Testis (tissue), 3 donors: ENCODE data around the gene EPN1. TPM values are rescaled to one million over a fixed set of nuclear protein-coding genes. Genes with fewer than 3 reads are reported as not detected.
A peak's percentile ranks its signal among the peaks of the same experiment; 100 is the strongest.

Experiments used
- DNase-seq: peaks from one replicate; pipeline ENCODE4 v3.0.0-alpha.2; 2019
- H3K27ac ChIP-seq, 2 donors: fragments of 200-600 bp; sonication (generic); one replicate each; pipeline ENCODE4 v1.5.1; 2019
- H3K27me3 ChIP-seq: fragments of 200-600 bp; sonication (generic); one replicate; pipeline ENCODE4 v1.5.1; 2019
- H3K36me3 ChIP-seq: fragments of 200-600 bp; sonication (generic); one replicate; pipeline ENCODE4 v1.5.1; 2017; ENCODE audit warnings: low read depth; ENCODE audit errors: missing control alignments
- H3K4me1 ChIP-seq: fragments of 200-600 bp; sonication (generic); one replicate; pipeline ENCODE4 v1.5.1; 2019
- H3K4me3 ChIP-seq, 2 donors: fragments of 200-600 bp; sonication (generic); one replicate each; pipeline ENCODE4 v1.5.1; 2017 to 2019
- H3K9me3 ChIP-seq: fragments of 200-600 bp; sonication (generic); one replicate; pipeline ENCODE4 v1.5.1; 2017
- POLR2A ChIP-seq: fragments of 450-650 bp; IDR thresholded peaks from one replicate; pipeline ENCODE4 v1.6.1; 2017; ENCODE audit warnings: antibody characterized with exemption, mild to moderate bottlenecking, moderate library complexity
- WGBS, 2 donors: methylation state at CpG; one replicate each; pipeline ENCODE4 v1.1.5; 2018; 5-methylcytosine and 5-hydroxymethylcytosine counted together
- intact Hi-C: fragments of 100-400 bp; cut with DNase I; formaldehyde crosslinking; loops from one replicate; pipeline ENCODE4 v1.15.1; 2023; ENCODE audit warnings: low total_unique reads
- polyA plus RNA-seq: library from polyadenylated mRNA; stranded (reverse); fragments of 350-450 nt; fragmentation: Illumina TruSeq; extraction: RNeasy Lipid Tissue Mini Kit (QIAGEN cat#74804); gene quantifications from one replicate; pipeline ENCODE4 v1.2.3, GENCODE V29; 2014; ENCODE audit warnings: low read depth, low replicate concordance; ENCODE audit not compliant: insufficient read depth
- total RNA-seq, 2 donors: library from RNA; depleted of rRNA; stranded (reverse); fragments of >200 nt; gene quantifications; one replicate each; pipeline ENCODE4 v1.2.3, GENCODE V29; 2016
- TF ChIP-seq, protein P1 (sequence below), 3 experiments: fragments of 450-650 bp in 2 of 3; fragments of 200-600 bp in 1 of 3; sonication (generic) in 1 of 3; IDR thresholded peaks; one replicate each; pipeline ENCODE4 v1.5.1; 2016 to 2019; ENCODE audit warnings: antibody characterized with exemption in 3 of 3, mild to moderate bottlenecking in 2 of 3, moderate library complexity in 1 of 3

The EPN1 gene
- total and polyA plus RNA-seq, 3 donors from 2014 or later, result 134 to 303 (median 176) TPM

DNA sequence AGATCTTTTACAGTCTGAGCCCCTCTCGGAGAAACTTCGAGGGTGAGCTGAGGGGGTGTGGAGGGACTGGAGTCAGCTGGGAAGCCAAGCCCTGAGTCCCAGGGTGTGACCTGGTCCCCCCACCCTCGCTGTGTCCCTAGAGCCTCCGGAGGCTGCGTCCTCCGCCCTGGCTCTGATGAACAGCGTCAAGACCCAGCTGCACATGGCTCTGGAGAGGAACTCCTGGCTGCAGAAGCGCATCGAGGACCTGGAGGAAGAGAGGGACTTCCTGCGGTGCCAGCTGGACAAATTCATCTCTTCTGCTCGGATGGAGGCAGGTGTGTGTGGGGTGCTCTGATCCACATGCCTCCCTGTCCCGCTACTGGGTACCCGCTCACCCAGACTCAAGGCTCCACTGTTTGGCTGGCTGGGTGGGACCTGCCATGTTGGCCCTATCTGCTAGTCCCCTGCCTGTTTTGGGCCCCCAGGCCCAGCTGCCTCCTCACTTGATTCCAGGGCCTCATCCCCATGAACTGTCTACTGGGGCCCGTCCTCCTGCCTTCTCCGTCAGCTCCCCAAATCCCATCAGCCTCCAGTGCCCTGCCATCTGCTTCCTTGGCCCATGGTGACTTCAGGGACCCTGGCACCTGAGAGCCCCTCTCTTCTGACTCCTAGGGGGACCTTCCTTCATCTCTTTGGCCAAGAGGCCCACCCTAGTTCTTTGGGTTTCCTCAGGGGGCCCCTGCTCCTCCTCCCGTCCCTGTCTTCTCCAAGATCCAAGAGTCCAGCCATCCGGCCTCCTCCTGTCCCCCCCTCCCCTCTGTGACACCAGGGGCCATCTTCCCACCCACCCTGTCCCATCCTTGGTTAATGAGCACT lies 25.5 kb upstream of the EPN1 start:
- no peak for TF ChIP-seq POLR2A
- TF ChIP-seq, protein P1, sequence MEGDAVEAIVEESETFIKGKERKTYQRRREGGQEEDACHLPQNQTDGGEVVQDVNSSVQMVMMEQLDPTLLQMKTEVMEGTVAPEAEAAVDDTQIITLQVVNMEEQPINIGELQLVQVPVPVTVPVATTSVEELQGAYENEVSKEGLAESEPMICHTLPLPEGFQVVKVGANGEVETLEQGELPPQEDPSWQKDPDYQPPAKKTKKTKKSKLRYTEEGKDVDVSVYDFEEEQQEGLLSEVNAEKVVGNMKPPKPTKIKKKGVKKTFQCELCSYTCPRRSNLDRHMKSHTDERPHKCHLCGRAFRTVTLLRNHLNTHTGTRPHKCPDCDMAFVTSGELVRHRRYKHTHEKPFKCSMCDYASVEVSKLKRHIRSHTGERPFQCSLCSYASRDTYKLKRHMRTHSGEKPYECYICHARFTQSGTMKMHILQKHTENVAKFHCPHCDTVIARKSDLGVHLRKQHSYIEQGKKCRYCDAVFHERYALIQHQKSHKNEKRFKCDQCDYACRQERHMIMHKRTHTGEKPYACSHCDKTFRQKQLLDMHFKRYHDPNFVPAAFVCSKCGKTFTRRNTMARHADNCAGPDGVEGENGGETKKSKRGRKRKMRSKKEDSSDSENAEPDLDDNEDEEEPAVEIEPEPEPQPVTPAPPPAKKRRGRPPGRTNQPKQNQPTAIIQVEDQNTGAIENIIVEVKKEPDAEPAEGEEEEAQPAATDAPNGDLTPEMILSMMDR (IDR thresholded peaks at IDR 0.05), result no peak
- Histone ChIP-seq H3K36me3 (no peaks in the 10 kb centered on the region), H3K27me3 (no peaks in the 10 kb centered on the region), H3K4me3 (peak overlapping the region in 1 of 2 donors; percentile 79), H3K9me3 (no peaks in the 10 kb centered on the region), H3K4me1 (peaks cover 11% of the 10 kb centered on the region), H3K27ac (peak overlapping the region; percentile 76 to 95)
- no peak for DNase-seq
- WGBS, 2 donors, result 64 to 88% methylated on average over 6 to 17 of the region's 17 CpGs
- intact Hi-C loops, result no loop called here

DNA sequence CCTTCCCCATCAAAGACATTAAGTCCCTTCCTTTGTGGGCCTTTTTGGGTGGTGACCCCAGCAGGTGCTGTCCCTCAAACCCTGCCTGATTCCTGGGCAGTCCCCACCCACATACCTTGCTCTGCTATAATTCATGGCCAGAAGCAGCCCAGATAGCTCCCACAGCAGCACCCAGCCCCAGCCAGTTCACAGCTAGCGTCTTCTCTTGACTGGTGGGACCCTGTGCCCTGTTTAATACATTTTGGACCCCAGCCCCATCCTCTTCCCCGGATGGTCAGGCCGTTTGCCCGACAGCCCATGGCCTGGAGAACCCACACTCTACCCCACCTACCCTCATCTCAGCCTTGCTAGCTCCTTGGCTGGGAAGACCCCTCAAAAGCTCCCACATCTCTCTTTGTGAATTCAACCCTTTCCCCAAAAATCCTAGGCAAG lies 24.9 kb upstream of the EPN1 start:
- WGBS, 2 donors, result 92 to 94% methylated on average over 4 of the region's 4 CpGs
- Histone ChIP-seq H3K27me3 (no peaks in the 10 kb centered on the region), H3K36me3 (no peaks in the 10 kb centered on the region), H3K27ac (no peak overlapping the region), H3K9me3 (no peaks in the 10 kb centered on the region), H3K4me3 (no peak overlapping the region), H3K4me1 (peaks cover 10% of the 10 kb centered on the region)
- TF ChIP-seq, protein P1 (IDR thresholded peaks at IDR 0.05), result no peak
- no peak for TF ChIP-seq POLR2A
- intact Hi-C loops, result no loop called here
- DNase-seq, result no peak

DNA sequence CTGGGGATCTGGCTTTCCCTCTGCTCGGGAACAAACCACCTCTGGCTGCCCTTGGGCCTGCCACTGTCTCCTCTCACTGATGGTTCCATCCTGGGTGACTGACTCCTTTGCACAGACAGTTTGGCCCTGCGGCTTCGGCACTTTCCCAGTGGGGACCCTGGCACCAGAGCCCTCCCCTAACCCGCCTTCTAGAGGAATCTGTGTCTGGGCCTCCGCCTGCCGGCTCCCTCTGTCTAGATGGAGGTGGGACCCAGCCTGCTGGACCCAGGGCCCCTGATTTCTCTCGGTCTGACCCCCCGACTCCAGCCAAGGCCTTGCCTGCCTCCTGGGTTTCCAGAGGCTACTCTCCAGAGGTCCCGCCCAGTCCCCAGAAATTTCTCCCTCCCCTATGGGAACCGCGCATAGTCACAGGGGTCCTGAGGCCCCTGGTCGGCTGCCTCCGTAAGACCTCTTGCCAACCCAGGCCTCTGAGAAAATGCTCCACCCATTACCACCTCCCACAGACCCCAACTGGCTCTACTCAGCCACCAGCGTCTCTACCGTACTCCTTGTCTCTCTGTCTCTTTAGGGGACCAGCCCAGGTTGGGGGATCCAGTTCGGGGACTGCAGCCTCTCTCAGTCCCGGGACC lies 24.3 kb upstream of the EPN1 start:
- TF ChIP-seq, protein P1 (IDR thresholded peaks at IDR 0.05), result no peak
- TF ChIP-seq POLR2A, result no peak
- Histone ChIP-seq H3K27me3 (no peaks in the 10 kb centered on the region), H3K9me3 (no peaks in the 10 kb centered on the region), H3K36me3 (no peaks in the 10 kb centered on the region), H3K27ac (no peak overlapping the region), H3K4me3 (no peak overlapping the region), H3K4me1 (peaks cover 10% of the 10 kb centered on the region)
- no peak for DNase-seq
- intact Hi-C loops, result no loop called here
- 88 to 90% methylated on average over 17 of the region's 17 CpGs for WGBS, 2 donors

DNA sequence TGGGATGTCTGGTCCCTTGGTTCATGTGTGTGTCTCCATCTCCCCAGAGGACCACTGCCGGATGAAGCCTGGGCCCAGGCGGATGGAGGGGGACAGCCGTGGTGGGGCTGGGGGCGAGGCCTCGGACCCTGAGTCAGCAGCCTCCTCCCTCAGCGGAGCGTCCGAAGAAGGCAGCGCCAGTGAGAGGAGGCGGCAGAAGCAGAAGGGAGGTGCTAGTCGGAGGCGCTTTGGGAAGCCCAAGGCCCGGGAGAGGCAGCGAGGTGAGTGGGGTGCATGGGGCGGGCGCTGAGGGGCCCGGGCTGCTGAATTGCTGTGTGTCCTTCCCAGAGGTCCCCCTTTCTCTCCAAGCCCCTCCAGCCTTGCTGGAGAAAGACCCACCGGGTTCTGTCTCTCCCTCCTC lies 23.8 kb upstream of the EPN1 start:
- H3K27me3 ChIP-seq, result no peaks in the 10 kb centered on the region
- H3K27ac ChIP-seq, result no peak overlapping the region
- no peaks in the 10 kb centered on the region for H3K9me3 ChIP-seq
- no peak overlapping the region for H3K4me3 ChIP-seq
- intact Hi-C loops, result no loop called here
- WGBS, 2 donors, result 83 to 90% methylated on average over 18 of the region's 18 CpGs
- DNase-seq, result no peak
- no peaks in the 10 kb centered on the region for H3K36me3 ChIP-seq
- H3K4me1 ChIP-seq, result peaks cover 15% of the 10 kb centered on the region
- TF ChIP-seq, protein P1 (IDR thresholded peaks at IDR 0.05), result no peak
- TF ChIP-seq POLR2A, result no peak
